HTERT RPE-1 (cell line): ENCODE data around the gene IL15RA.
"Not testable (repeated sequence)": the region's sequence is repeated elsewhere in the genome, so short reads cannot be mapped to it uniquely, and the experiment has no call there.

ENCODE experiments used
- in situ Hi-C: fragments of 300-500 bp; cut with MboI; formaldehyde crosslinking; loops from 4 replicates; pipeline ENCODE4 v1.14.3; 2020; ENCODE audit warnings: low sequenced_read_pairs

The IL15RA gene

DNA sequence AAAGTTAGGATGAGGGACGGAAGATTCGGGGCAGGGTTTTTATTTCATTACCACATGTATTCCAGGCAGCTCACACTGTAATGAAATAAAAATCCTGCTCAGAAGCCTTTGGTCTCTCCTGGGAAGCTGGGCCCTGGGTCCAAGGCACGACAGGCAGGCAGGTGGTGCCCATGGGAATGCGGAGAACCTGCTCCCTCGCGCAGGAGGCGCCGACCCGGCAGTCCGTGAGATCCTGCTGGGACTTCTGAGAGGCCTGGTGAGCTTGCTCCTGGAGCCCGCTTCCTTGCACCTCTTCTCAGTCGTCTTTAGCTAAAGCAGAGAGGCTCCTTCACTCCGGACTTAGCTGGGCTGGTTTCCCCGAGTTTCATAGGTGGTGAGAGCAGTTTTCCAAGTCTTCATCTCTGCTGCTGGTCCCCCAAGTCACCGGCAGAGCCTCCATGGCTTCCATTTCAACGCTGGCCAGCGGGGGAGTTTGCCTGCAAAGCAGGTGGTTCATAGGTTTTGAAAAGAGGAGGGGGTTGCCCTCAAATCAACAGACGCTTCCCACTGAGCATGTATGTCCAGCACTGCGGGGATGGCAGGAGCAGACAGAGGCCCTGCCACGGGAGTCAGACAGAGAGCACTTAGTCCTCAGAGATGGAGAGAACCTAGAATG is 24.5 kb downstream of the IL15RA start:
- in situ Hi-C loops: no loop called here

DNA sequence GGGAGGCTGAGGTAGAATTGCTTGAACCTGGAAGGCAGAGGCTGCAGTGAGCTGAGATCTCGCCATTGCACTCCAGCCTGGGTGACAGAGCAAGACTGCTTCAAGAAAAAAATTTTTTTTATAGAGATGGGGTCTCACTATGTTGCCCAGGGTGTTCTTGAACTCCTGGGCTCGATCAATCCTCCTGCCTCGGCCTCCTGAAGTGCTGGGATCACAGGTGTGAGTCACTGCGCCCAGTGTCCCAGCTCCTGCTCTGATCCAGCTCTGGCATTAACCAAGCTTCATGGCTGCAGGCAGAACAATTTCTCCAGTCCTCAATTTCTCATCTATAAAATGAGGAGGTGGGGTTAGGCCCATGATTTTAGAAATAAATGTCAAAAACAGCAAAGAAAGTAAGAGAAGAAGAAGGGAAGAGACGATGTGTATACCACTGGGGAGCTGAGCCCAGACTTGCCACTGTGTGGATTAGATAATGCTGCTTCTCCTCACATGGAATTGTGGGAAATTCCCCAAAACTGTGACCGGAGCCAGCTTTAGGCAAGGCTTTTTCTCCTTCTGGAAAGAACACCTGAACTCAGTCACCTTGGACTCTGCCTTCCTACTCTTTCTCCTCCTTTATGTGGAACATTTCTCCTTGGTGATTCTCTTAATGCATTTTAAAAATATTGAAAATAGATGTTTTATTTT is 25.5 kb downstream of the IL15RA start:
- in situ Hi-C loops: no loop called here

DNA sequence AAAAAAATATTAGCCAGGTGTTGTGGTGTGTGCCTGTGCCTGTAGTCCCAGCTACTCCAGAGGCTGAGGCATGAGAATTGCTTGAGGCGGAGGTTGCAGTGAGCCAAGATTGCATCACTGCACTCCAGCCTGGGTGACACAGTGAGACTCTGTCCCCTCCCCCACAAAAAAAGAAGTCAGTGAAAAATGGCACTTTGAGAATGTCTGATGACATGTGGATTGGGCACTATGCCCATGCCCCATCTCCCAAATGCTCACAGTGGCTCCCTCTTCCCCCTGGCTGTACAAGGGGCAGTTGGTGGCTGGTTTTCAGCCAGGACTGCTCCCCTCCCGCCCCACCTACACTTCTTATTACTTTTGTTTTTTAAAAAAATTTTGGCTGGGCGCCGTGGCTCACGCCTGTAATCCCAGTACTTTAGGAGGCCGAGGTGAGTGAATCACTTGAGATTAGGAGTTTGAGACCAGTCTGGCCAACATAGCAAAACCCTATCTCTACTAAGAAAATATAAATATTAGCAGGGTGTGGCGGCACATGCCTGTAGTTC is 26.1 kb downstream of the IL15RA start:
- in situ Hi-C loops: no loop called here

DNA sequence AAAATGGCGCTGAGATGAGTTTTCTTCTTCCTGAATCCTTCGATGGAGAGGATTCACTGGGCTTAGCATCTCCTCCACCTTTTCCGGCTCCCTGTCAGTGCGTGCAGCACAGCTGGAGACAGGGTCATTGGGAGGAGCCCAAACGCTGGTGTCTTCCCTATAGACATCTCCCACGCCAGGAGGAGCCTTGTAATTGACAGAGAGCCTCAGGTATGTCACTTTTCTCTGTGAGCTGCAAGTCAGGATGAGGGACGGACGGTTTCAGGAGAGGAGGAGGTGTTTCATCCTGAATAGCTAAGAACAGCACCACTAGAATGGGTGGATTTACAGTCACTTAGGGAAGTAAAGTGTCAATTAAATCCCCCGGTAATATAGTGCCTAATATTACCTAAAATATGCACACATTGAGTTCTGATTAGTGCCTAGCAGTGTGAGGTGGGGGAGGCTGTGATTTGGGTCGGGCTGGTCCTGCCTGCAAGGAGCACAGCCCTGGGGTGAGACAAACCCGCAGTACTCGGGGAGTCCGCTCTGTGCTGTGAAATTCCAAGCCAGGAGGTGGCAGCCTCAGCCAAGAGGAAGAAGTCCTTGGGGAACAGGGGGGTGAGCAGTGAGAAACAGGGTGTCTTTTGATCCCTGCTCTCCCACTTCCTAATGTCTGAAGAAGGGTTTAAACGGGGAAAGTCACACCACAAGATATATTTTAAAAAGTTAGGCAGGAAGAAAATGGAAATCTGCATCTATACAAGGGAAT is 28.2 kb downstream of the IL15RA start:
- in situ Hi-C loops: no loop called here

DNA sequence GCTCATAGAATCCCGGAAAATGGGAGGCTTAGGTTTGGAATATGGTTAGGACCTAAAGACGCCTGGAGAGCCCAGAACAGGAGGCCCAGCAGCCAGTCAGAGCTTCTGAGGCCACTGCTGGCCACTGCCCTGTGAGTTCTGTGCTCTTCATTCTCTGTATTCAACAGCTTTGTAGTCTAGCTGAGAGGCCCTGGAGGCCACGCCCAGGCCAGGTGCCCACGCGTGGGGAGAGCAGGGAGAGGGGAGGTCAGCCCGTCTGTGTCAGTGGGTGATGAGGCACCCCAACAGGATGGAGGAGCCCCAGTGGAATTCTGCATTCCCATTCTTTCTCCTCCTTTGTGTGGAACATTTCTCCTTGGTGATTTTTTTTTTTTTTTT is 29.1 kb downstream of the IL15RA start:
- in situ Hi-C loops: no loop called here

DNA sequence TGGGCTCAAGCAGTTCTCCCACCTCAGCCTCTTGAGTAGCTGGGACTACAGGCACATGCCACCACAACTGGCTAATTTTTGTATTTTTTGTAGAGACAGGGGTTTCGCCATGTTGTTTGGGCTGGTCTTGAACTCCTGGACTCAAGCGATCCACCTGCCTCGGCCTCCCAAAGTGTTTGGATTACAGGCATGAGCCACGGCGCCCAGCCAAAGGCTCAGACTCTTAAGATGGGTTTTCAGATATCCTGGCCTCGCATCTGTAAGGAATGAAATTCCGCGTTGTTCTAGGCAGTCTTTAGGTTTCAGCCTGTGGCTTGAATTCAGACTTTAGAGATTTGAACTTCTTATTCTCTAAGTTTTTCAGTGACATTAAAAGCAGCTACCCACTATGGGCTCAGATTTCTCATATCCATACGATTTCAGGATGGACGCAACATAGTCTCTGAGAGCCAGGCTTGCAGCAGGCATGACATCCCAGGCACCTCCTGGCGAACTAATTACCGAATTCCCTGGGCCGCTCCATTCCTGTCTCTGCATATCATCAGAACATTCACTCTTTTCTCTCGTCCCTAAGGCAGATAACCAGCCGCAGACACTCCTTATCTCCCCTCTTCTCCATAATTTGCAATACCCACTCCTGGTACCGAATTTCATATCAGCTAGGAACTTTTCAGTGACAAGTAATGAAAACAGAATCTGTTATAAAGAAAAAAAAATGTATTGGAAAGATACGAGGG is 29.7 kb downstream of the IL15RA start:
- in situ Hi-C loops: no loop called here

DNA sequence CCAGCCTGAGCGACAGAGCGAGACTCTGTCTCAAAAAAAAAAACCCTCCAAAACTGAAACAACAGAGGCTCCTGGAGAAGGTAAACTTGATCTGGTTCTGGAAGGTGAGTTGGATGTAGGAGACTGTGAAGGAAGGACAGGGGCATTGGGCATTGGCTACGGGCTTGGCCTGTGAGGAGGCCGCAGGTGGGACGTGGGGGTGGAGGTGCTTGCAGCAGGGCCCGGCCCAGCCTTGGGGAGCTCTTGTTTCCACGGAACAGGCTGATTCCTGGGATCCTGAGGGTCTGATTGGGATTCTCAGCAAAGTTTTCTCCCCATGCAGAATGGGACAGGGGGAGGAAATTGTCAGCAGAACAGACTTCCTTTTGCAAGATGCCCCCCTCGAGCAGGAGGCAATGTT is 30.6 kb downstream of the IL15RA start:
- in situ Hi-C loops: no loop called here

DNA sequence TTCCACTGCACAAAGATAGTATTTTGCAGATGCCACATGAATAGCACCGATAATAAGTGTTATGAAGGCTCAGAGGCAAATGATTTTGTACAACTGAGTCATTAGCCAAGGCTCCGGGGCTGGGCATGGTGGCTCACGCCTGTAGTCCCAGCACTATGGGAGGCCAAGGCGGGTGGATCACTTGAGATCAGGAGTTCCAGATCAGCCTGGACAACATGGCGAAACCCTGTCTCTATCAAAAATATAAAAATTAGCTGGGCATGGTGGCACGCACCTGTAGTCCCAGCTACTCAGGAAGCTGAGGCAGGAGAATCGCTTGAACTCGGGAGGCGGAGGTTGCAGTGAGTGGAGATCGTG is 30.9 kb downstream of the IL15RA start:
- in situ Hi-C loops: not testable (repeated sequence)

DNA sequence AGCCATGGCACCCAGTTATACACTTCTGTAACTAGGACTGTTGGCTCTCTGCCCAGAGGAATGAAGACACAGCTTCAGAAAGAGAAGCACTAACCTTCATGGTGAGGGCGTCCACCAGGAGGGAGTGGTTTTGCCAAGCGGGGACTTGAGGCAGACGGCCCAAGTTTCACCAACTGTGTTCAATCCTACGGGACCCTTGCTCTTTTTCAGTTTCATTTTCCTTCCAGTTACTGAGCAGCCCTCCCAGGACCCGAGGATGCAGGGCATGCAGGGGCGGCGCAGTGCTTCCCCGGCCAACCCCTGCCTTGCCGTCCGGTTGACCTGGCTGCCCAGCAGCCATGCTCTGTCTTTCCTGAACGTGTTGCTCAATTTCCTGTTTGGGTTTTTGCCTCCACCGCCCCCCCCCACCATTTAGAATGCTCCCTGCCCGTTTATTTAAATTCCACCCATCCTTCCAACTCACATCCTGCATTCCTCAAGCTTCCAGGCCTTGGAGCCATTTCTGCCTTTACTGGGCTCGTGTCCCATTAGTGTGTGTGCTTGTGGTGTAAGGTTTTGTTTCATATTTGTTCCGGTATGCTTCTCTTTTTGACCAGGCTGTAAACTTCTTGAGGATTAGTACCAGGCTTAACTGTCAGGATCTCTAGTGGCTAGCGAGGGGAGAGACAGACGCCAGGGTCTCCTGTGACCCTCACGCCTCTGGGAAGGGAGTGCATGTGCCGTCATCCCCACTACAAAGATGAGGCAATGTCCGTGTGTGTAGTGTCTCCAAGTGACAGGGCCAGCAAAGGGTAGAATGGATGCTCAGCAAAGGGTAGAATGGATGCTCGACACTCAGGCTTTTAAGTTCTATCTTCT is 31.6 kb downstream of the IL15RA start:
- in situ Hi-C loops: no loop called here

DNA sequence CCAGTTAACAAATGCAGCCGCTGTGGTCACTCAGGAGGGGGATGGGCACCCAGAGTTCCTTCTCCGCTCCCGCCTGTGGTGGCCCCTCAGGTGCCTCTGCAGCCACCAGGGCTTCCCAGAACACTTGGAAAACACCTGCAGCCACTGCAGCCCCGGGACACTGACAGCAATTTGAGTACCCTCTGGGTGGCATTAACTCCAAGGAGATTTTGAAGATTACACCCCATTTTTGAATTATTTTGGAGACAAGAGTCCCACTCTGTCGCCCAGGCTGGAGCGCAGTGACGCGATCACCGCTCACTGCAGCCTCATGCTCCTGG is 32.2 kb downstream of the IL15RA start:
- in situ Hi-C loops: no loop called here

DNA sequence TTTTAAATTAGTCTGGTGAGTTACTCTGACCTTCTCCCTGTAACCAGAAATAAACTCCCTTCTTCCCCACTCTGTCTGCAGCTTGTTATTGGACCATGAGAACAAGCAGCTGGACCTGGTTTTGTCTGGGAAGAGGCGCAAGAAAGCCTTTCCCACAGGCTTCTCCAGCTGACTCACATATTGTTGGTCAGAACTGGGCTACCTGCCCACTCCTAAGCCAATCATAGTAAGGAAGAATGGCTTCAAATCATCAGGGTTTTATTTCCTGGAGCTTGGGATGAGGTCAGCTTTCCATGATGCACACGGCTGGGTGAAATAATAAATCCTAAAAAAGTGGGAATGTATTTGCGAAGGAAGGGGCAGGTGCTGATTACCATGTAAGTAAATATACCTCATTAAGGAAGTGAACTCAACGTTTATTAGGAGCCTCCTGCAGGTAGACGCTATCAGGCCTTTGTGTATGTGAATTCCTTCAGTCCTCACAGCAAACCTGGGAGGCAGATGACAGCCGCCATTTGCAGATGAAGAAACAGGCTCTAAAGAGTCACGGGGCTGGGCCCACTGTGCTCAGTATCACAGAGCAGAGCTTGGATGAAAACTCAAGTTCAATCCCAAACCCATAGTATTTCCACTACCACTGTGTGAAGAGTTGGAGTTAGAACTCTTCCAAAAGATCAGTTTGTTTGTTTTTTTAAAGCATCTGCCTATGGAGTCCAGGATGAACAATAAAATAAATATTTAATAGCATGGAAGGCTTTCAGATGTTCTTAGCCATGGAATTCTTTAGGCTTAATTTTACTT is 32.8 kb downstream of the IL15RA start:
- in situ Hi-C loops: no loop called here

DNA sequence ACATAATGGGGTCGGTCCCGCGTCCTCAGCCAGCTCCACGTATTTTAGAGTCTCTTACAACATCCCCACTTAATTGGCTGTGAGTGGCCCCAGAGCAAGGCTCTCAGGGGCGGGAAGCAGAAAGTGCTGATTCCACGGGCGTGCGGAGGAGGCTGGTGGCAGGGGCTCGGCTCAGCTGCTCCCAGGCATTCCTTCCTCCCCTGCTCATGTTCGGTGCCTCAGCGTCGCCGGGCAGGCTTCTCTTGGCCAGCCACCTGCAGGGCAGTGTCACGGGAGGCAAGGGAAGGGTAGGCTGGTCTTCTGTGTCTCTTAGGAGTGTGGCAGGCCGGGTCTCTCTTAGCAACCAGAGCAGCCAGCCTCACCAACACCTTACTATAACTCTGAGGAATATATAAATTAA is 33.8 kb downstream of the IL15RA start:
- in situ Hi-C loops: no loop called here

DNA sequence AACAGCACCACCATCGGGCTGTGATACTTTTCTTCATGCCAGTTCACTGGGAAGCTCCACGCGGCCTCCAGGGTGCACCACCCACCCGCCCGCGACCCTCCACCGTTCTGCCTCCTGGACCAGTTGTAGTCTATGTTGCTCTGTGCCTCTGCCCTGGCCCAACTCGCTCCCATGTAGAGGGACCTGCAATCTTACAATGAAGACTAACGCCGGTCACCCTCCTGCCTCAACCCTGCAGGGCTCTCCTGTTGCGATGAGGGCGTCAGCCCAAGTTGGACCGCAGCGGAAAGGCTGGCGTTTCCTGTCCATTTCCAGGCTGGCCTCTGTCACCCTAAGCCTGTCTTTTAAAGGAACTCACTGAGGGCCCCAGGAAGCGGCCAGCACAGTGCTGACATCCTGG is 34.9 kb downstream of the IL15RA start:
- in situ Hi-C loops: no loop called here

DNA sequence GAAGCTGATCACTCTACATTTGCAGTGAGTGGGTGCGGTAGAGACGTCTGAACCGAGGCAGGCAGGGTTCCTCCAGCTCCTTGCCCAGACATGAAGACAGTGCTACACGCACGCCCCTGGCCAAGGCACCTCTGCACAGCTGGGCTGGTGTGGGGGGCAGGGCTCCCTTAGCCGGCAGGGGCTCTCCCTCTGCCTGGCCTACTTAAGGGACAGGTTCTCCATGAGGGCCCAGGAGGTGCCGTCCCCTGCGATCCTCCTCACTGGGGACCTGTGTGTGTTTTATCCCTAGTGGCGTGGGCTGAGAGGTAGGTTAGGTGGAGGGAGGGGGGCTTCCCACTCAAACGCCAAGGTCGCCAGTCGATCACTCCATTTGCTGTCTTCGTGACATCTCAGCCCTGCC is 35.3 kb downstream of the IL15RA start:
- in situ Hi-C loops: no loop called here

DNA sequence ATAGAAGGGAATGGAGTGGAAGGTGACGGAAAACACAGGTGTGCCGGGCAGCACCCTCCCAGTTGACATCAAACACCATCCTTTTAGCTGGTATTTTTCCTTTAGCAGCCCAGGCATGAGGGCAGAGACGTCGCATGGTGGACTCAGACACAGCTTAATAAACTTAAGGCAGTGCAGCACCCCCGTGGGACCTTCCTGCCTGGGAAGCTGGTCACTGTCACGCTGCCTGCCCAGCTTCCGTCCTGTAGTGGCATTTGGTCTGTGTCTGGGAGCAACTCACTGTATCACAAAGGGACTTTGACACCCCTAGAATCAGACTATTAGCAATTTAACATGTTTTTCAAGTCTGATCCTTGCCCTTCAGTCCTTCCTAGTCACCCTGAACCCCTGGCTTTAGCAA is 35.8 kb downstream of the IL15RA start:
- in situ Hi-C loops: no loop called here

DNA sequence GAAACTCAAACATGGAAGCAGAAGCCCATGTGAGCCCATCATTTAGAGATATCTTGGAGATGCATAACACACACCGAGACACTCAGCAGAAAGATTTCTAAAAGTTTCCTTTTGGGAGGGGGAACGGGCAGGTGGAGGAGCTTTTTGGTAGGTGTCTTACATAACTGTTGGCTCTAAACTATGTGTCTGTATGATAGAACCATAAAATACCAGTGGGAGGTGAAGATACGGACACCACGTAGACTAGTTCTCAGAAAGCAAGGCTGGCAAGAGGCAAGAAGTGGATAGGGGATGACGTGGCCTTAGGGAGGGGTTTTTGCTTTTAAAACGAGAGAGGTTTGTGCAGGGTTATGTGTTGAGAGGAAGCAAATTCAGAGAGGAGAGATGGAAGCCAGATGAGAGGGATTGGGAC is 36.5 kb downstream of the IL15RA start:
- in situ Hi-C loops: no loop called here

DNA sequence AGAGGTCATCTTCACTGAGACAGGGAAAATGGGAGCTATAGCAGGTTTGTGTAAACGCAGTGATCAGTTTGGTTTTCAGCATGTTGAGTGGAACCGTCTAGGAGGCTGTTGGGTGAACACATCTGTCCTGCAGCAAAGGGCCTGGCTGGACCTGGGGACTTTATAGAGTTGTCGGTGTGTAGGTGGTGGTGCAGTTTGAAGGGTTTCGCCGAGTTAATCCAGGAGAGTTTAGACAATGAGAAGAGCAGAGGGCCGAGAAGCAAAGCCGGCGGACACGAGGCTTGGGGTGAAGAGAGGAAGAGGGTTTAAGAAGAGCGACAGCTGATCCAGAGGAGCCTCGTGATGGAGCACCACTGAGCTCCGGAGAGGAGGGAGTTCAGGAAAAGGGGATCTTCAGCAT is 39.1 kb downstream of the IL15RA start:
- in situ Hi-C loops: no loop called here

DNA sequence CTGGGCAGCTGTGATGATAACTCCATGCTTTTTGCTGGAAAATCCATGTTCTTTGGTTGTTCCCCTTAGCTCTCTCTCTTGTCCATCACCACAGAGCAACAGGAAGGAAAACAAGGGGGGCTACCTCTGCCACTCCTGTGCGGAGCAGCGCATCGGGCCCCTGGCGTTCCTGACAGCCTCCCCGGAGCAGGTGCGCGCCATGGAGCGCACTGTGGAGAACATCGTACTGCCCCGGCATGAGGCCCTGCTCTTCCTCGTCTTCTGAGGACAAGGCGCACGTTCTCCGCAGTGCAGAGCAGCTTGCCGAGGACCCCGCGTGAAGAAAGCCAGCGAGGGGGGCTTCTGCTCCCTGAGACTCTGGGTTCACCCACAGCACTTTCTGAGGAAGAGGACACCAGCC is 40.3 kb downstream of the IL15RA start:
- in situ Hi-C loops: no loop called here

DNA sequence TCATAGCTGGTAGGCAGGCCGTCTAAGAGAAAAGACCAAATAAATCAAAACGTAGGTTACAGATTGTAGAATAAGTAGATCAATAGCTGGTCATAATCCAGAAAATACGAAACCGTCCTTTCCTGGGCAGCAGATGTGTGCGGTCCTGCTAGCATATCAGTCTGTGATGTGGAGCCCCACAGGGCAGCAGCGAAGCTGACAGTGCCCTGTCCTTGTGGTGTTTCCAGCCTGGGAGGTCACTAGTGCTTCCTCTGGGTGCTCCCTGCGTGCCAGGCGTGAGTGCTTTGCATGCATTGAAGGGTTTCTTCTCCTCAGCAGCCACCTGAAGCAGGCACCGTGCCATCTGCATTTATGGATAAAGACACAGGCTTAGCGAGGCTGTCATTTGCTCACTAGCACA is 41.7 kb downstream of the IL15RA start:
- in situ Hi-C loops: no loop called here
